Suppressor macrophage treated with lipopolysaccharide for 1 hour (primary cell): ENCODE measurements around the gene SRP72.

Experiments used
- DNase-seq, 3 donors: peaks; one replicate each; pipeline ENCODE4 v3.0.0-alpha.2; 2020 to 2022

SRP72 gene

GRCh38 chr4:56550642-56551041 lies 83.2 kb downstream of the SRP72 start:
- no peak for DNase-seq

DNA sequence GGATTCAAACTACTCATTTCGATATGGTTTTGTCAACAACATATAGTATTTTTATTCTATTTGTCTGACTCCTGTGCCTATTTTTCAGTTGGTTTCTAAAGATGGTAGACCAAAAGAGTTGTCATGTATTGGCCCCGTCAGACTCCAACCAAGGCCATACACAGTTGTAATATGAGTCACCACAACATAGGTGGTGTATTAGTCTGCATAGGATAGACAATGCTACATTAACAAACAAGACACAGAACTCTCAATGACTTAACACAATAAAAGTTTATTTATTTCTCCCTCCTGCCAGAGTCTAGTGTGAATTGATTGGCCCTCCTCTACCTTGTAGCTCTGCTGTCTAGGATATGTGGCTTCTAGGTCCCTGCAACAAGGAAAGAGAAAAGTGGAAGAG lies 84.1 kb downstream of the SRP72 start:
- no peak for DNase-seq

DNA sequence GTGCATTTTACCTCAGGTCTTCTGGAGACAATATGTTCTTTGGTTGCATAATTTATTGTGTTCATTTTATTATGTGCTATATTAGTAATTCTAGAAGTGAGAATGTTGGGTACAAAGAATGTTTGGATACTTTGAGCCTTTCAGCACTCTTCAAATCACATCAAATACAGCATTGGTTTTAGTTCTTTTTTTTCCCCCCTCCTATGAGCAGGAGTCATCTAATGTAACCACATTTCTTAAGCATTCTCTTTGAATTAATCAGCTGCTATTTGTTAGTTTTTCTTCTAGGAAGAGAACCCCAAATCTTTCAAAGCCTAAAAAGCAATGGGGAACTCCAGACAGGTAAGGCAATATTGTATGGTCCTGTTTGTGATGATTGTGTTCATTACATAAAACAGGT lies 84.9 kb downstream of the SRP72 start:
- DNase-seq, result no peak
